HuH-7 (cell line): ENCODE data around the gene GRID2IP.

Experiments
- DNase-seq: peaks from one replicate; pipeline ENCODE4 v3.0.0; 2011; ENCODE audit warnings: low spot score

Gene GRID2IP

DNA sequence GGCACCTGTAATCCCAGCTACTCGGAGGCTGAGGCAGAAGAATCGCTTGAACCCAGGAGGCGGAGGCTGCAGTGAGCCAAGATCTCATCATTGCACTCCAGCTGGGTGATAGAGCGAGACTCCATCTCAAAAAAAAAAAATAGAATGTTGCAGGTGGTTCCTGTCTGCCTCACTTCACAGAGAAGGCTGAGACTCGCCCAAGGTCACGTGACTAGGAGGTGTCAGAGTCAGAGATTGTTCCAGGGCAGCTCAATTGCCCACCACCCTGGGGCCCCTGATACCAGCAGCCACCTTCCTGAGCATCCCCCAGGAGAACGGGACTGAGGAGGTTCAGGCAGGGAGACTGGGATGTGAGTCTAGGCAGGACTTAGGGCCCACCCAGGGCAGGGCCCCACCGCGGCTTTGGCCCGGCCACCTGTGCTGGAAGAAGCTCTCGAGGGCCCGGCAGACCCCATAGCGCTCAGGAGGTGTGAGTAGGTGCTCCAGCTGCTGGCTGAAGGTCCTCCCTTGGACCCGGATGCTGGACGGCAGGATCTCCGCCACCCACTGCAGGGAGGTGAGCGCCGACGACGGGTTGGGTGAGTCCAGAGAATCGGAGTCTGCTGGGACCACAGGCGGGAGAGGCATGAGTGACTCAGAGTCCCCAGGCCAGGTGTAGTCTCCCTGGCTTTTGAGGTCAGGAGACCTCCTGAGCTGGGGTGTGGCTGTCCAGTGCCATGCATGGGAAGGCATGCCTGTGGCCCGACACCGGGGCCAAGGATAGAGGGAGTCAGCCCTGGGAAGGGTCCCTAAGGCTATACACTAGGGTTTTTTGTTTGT, 30.9 kb downstream of the GRID2IP start:
- no peak for DNase-seq

DNA sequence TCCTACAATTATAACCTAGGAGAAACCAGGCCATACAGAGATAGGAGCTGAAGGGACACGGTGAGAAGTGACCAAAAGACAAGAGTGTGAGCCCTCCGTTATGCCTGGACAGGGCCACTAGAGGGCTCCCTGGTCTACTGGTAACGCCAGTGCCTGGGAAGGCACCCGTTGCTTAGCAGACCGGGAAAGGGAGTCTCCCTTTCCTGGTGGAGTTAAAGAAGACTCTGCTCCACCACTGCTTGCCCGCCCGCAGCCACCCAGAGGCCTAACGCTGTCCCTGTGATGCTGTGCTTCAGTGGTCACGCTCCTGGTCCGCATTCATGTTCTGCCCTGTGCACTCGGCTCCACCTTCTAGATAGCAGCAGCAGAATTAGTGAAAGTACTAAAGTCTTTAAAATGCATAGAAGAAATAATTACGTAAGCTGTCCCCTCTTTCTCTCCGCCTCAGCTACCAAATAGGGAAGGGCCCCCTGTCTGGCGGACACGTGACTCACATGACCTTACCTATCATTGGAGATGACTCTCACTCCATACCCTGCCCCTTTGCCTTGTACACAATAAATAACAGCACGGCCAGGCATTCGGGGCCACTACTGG, 34.8 kb downstream of the GRID2IP start:
- peak; percentile 87 for DNase-seq

DNA sequence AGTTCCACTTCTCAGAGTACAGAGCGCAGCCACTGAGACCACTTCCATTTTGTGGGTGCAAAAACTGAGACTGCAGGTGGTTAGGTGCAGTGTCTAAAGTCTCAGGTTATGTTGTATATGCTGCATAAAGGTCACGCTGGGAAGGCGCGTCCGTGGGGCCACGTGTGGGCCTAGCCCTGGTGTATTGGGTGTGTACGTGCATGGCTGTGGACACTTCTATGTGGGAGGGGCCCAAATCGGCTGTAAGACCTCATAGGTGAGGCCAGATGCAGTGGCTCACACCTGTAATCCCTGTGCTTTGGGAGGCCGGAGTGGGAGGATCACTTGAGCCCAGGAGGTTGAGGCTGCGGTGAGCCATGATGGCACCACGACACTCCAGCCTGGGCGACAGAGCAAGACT, 37.7 kb downstream of the GRID2IP start:
- DNase-seq: no peak

DNA sequence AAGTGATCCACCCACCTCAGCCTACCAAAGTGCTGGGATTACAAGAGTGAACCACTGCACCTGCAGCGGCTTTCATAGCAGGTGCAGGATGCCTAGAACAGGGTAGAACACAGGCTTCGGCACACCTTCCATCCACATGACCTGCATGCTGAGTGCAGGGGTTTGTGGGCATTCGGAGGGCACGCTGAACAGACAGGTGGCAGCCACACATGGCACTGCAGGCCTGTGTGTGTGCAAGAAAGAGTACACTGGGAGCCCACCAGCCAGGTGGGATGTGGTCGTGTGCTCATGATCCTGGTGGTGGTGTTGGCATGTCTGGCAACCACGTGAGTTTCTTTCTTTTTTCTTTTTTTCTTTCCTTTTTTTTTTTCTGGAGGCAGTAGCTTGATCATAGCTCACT, 38.4 kb downstream of the GRID2IP start:
- no peak for DNase-seq

DNA sequence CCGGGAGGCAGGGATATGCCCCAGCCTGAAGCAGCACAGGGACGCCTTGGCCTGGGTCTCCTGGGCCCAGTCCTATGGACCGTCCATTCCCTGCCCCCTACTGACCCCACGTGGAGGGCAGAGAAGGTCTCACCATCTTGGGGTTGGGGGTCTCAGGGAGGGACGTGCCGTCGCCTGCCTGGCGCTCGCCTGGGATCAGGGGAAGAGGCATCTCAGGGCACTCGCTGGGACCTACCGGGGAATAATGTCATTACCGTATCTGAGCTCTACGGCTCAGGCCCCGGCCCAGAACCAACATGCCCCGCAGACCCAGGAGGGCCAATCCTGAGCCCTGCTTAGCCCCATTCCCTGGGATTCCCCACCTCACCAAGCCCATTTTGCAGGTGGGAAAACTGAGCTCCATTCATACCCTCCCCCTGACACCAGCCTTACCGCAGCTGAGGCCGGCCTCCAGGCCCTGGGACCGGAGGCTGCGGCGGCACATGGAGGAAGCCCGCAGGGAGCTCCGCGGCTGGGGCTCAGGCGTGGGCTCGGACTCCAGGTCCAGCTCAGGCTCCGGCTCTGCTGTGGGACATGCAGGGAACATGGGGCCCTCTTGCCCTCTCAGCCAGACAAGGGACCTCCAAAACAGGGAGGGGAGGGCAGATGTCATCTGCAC, 40.7 kb downstream of the GRID2IP start:
- no peak for DNase-seq

DNA sequence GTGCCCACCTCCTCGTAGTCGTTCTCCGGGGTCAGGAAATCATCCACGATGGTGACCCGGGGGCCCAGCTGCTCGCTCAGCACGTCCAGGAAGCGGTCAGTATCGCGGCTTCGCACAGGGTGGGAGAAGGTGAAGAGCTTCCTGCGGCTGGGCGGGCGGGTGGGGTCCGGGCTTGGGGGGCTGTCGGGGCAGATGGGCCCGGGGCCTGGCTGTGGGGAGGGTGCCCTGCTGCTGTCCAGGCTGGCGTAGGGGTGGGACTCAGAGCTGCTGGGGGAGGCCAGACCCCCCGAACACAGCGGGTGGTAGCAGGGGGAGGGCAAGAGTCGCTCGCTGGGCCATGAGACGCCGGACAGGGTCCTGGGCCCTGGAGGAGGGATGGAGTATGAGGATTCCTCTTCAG, 42.3 kb downstream of the GRID2IP start:
- DNase-seq: no peak

DNA sequence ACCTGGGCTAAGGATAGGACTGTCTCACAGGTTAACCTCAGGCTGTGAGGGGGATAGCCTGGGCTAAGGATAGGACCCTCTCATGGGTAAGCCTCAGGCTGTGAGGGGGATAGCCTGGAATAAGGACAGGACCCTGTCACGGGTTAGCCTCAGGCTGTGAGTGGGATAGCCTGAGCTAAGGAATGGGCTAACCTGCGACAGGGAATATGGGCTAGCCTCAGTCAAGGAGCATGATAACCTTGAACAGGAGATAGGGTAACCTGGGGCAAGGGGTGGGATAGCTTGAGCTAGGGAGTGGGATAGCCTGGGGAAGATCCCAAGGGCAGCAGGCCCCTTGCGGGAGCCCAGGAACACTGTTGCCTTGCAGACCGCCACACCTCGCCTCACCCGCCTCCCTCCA, 42.7 kb downstream of the GRID2IP start:
- DNase-seq: no peak

DNA sequence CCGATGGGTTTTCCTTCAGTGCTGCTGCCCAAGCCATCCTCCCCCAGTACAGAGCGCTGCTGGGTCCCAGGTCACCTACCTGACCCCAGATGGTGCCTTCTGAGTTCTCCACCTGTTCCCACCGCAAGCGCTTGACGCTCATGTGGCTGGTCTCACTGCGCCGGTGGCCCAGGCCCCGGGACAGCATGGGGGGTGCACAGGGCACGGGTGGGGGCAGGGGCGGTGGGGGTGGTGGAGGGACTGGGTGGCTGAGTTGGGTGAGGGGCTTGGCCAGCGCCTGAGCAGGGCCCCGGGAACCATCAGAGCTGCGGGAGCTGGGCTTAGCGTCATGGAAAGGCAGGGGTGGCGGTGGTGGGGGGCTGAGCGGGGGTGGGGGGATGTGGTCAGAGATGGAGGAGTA, 43.4 kb downstream of the GRID2IP start:
- DNase-seq: no peak

DNA sequence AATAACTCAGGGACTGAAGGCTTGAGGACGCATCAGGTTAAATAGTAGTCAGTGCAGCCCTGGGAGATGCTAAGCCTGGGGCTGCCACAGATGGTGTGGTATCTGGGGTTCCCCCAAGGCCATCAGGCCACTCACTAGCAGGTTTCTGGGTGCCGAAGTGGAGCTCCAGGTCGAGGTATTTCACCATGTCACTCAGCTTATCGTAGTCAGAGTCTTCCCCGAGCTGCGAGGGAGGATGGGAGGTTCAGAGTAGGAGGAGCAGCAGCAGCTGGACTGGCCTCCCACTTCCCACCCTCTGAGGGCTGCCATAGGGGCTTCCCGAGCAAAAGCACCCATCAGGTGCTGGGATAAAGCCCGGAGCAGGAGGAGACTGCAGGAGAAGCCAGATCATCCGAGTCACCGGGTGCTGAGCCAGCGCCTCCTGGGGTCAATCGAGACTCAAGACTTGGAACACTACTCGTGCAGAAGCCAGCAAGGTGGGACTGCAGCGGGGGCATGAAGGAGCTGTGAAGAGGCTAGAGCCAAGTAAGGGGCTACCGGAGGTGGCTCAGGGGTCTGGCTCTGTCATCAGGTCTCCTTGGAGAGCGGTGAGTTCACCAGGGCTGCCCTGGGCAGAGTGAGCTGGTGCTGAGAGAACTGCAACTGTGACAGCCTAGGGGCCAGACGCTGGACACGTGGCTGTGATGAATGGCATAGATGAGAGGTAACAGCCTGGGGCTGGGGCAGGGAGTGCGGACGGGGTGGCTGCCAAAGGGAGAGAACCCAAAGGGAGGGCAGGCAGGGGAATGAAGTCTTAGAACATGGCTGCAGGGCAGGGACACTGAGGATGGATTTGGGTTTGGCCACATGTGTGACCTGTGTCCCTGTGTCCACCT, 45.3 kb downstream of the GRID2IP start:
- DNase-seq: peak; percentile 30

DNA sequence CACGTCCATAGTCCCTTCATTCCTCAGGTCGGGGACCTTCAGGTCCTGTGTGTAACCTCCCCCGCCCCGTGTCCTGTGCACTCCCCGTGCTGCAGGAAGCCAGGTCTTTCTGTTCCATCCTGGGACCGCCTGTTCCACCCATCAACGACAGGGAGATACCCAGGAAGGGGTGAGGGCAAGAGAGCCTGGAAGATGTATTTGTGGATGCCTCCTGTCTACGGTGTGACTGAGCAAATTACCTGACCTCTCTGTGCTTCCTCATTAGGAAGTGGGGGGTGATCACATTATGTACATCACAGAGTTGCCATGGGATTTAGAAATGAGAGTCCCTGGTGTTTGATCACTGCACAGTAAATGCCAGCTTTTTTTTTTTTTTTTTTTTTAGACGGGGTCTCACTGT, 46.3 kb downstream of the GRID2IP start:
- no peak for DNase-seq

DNA sequence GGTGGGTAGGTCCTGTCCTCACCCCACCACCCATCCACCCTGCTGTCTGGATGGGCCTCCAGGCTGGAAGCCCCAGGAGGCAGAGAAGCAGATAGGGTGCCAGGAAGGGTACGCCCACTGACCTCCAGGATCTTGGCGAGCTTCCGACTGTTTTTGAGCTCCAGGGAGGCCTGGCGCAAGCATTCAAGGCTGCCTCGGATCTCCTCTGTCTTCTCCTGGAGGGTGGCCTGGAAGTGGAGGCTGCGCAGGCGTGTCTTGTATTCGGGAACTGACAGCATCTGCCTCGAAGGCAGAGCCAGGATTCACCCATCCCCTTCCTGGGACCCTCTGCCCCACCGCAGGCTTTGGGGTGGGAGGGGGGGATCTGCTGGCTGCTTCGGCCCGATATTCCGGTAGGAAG, 48.4 kb downstream of the GRID2IP start:
- no peak for DNase-seq

DNA sequence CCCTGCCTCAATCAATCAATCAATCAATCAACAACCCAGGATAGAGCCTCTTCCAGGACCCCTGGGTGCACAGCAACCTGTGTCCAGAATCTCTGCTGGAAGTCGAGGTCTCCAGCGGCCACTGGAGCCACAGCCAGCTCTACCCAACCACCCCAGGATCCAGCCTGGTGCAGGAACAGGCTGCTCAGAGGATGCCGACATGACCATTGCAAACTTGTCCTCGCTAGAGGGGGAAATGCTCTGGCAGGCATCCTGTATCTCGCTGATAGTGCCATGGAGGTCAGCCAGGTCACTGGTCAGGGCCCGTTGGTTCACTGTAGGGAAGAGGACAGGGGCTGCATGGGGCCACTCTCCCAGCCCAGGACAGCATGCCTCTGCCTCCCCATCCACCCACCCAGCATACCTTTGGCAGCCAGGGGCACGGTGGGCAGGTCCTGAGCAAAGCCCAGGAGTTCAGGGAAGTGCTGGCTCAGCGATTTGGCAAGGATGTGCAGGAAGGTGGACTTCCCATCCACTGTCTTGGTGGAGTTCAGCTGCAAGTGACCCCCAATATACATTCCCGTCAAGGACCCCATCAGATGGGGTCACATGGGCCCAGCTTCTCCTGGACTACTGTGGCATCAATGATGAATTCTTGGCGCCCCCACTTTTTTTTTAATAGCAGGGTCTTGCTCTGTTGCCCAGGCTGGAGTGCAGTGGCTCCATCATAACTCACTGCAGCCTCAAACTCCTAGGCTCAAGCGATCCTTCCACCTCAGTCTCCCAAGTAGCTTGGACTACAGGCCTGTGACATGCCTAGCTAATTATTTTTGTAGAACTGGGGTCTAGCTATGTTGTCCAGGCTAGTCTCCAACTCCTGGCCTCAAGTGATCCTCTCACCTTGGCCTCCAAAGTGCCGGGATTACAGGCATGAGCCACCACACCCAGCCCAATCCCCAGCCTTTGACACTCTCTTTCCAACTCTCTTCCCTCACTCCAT, 49.4 kb downstream of the GRID2IP start:
- DNase-seq: peak; percentile 10

DNA sequence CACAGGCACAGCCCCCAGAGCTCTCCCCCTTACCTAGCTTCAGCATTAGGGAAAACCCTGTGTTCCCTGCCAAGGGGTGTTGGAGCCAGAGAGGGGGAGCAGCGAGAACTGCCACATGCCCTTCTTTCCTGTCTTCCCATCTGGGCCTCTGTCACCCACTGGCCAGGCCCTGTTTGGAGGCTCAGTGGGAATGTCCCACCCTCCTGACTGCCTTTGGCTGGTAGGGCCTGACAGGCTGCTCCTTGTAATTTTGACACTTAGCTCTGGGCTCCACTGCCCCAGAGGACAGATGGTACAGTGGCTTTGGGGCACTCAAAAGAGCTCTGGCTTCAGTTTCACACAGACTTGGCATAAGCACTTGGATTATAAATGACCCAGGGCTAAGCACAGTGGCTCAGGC, 50.6 kb downstream of the GRID2IP start:
- no peak for DNase-seq

DNA sequence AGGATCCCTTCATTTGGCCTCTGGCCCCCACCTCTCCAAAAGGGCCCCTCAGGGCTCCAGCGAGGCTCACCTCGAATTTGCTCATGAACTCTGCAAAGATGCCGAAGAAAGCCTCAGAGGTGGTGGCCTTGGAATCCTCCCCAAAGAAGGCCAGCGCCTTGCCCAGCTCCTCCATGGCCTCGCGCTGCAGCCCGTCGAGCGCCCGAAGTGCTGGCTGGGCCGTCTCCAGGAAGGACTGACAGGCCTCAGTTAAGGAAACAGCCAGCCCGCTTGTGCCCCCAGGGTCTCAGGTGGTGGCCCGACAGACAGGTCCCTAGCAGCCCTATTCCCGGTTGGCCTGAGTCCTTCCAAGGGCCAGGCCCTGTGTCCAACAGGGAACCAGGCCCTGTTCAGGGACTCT, 53.3 kb downstream of the GRID2IP start:
- DNase-seq: no peak

DNA sequence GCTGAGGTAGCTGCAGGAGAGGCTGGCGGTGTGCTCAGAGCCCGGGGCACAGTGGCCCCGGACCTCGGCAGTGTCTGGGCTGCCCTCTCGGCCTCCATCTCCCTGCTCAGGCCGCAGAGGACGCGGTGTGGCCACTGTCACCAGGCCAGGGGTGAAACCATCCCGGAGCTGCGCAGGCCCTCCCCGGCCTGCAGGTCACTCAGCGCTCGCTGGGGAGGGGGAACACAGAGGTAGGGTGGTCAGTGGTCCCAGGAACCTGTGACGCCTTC, 53.7 kb downstream of the GRID2IP start:
- no peak for DNase-seq

DNA sequence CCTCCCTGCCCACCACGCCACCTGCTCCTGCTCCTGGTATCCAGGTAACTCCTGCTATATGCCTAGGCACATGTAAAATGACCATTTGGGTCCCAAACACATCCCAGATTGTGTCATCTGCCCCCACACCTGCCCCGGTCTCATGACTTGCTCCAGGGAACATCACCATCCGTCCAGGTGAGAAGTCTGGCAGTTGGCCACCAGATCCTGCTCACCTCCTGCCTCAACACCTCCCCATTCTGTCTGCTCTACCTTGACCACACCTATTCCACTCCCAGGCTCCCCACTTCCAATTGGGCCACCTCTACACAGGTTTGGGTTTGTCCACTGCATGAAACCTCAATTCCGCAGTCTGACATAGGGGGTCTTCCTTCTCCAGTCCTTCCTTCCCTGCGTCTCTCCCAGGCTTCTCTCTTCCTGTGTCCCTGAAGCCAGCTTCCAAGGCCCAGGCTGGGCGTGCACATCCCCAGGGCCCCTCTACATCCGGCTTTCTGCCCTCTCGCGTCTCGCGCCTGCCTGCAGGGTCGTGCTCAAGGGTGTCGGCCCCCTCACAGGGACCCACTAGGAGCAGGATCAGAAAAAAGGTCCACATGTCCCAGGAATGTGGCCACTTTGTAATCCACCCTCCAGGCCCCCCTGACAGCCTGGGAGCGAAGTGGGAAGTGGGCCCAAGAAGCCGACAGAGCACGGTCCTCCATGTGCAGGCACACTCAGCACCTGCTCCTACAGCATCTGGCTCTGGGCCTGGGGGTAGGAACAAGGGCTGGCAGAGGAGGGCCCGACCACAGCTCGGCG, 54.2 kb downstream of the GRID2IP start:
- no peak for DNase-seq

DNA sequence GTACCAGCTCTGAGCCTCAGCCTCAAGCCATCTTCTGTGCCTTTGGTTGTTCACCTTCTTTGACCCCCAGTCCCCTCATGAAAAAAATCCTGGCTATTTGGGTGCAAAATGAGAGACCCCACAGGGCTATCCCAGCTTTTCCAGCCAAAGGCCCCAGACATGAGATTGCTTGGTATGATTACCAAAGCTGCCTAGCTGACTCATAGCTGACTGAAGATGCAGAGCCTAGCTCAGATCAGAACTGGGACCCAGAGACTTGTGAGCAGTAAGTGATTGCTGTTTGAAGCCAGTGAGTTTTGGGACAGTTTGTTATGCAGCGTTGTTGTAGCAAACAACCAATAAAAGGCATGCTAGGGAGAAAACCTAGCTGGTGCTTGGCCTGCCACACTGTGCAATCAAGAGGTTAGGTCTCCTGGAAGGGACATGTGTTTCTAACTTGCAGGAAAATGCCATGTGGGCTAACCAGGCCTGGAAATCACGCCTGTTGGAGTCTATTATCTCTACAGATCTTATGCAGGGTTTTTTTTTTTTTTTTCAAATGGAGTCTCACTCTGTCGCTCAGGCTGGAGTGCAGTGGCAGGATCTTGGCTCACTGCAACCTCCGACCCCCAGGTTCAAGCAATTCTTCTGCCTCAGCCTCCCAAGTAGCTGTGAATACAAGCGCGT, 55.5 kb downstream of the GRID2IP start:
- DNase-seq: no peak

DNA sequence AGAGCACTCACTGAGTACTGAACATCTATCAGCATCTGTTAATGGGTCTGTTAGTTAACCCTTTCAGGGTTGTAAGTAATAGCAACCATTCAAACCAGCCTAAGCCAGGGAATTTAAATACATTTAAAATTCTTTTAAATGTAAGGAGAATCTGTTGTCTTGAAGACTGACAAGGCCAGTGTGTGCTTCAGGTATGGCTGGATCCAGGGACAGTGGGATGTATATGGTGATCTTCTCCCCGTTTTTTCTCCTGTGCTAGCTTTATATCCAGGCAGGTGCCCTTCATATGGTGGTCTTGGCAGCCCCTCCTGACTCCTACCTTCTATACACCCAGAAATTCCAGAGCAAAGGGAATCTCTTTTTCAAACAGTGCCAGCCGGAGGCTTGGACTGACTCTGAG, 56.9 kb downstream of the GRID2IP start:
- no peak for DNase-seq

DNA sequence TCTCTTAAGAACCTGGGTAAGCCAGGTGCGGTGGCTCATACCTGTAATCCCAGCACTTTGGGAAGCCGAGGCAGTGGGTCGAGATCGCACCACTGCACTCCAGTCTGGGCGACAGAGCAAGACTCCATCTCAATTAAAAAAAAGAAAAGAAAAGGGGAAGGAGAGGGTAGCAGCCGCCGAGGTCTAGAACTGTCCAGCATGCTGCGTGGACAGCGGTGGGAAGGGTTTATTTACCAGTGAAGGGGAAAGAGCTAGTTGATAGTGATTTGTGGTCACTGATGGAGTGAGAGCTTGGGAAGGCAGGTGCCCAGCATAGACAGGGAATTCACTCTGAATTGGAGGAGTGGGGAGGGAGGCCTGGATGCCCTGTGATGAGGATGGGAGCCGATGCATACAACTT, 60.1 kb downstream of the GRID2IP start:
- DNase-seq: no peak

DNA sequence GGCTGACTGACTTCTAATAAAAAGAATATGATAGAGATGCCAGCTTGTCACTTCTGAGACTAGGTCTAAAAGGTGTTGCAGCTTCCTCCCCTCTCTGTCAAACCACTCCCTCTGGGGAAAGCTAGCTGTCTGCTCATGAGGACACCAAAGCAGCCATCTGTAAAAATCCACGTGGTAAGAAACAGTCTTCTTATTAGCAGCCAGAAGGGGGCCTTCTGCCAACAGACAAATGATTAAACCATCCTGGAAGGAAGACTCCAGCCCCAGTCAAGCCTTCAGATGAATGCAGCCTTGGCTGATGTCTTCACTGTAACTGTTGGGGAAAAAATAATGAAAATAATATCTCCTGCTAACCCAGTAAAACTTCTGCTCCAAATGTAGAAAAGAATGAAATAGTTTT, 61.6 kb downstream of the GRID2IP start:
- DNase-seq: no peak
